Measurements from ENCODE around the gene EDIL3.

- TF ChIP-seq CTCF (IDR thresholded peaks at IDR 0.05) (no peak), POLR2A (IDR thresholded peaks at IDR 0.05) (no peak)
Measured at GRCh38 chr5:84290161-84290560, 94.5 kb downstream of the EDIL3 start.
